GM19467 (cell line): ENCODE data around the gene MYO9B.

Experiments
- ATAC-seq: cut with Tn5 transposase; IDR thresholded peaks from one replicate; pipeline ENCODE4 v1.9.1; 2021; ENCODE audit warnings: mild to moderate bottlenecking, moderate library complexity; ENCODE audit not compliant: unreplicated experiment

The MYO9B gene

DNA sequence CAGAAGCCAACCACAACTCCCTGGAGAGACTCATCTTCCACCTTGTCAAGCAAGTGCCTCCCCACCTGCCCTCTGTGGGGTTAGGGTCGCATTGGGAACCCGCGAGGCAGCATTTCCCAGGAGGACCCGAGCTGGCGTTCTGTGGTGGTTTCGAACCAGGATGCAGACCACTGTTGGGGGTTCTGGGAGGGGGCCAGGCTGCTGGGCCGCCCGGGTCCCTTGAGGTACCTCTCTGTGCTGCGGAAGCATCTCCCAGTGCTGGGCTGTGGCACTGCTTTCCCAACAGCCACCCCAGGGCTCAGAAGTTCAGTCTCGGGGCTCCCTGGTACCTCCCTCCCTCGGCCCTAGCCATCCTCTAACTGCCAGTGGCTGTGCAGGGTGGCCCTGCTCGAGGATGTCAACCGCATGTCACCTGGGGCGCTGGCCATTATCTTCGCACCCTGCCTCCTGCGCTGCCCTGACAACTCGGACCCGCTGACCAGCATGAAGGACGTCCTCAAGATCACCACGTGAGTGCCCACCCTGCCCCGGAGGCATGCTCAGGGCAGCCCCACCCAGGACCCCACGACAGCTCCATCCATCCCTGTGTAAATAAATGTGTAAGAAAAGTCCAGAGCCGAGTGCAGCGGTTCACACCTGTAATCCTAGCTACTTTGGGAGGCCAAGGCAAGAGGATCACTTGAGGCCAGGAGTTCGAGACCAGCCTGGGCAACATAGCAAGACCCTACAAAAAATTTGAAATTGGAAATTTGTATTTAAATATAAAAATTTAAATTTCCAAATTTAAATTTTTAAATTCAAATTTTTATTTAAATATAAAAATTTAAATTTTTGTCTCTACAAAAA is 131.4 kb downstream of the MYO9B start:
- no peak for ATAC-seq

DNA sequence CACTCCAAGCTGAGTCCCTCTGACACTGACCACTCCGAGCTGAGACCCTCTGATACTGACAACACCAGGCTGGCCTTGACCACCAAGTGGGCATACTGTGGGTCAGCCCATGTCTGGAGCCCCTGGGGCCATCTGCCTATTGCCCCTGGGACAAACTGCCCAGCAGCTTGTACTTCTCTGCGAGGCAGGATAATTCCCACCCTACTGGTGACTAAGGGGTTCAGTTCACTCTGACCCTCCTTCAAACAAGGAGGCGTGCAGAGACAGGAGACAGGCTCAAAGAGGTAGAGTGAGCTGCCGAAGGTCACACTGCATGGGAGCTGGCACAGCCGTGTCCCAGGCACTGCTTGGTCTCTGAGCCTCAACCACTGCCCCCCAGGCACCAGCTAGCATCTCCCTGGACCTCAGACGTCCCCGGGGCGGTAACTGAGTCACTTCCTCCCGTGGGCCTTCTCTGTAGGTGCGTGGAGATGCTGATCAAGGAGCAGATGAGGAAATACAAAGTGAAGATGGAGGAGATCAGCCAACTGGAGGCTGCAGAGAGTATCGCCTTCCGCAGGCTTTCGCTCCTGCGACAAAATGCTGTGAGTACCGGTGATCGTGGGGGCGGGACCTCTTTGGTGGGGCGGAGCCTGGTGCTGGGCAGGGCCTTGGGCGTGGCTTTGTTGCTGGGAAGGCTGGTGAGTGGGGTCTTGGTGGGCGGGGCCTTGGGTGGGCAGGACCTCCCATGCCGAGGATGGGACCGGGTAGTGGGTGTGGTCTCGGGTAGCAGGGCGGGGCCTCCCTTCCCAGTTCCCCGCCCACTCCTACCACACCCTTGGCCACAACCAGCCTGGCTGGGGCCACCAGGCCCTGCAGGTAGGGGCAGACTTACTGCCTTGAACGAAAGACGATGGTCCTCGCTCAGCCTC is 133.8 kb downstream of the MYO9B start:
- ATAC-seq = no peak

DNA sequence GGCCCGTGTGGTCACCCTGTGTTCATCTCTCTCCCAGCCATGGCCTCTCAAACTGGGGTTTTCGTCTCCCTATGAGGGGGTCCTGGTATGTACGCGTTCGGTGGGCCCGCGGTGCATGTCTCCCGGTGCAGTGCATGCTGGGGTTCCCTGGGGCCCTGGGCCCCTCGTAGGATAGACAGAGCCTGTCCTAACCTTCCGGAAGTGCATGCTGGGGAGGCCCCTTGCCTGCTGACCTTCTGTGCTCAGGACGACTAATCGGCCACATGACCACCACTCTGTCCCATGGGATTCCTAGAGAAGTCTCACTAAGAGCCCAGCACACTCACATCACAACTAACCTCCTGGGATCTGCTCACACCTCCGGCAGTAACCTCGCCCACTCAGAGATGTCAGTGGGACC is 134.7 kb downstream of the MYO9B start:
- no peak for ATAC-seq

- no peak for ATAC-seq
These were observed 136.2 kb downstream of the MYO9B start for GRCh38 chr19:17211547-17212446.

GRCh38 chr19:17213334-17213733 is 137.8 kb downstream of the MYO9B start:
- no peak for ATAC-seq

DNA sequence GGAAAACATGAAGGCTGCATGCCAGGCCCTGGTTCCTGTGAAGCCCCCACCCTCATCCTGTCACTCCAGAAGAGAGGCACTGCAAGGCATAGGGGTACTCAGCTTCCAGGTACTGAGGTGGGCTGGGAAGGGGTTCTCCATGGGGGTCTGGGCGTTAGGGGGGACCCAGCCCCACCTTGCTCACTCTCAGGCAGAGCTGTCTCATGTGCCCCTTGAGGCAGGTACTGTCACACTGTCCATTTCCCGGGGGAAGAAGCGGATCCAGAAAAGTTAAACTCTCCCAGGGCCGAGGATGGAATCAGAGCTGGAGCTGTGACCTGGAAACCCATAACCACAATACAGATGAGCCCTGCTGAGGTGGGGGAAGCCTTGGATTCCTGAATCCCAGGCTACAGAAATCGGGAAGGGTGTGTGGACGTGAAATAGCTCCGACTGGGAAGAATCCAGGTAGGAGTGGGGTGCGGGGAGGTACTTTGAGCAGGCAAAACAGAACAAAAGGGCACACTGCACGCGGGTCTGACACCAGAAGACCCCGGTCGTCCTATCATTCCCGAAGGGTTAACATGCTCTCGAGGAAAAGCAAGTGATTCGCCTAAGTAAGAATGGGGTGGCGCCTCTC is 139.0 kb downstream of the MYO9B start:
- ATAC-seq = no peak

- peak; percentile 71 for ATAC-seq
These were observed 139.8 kb downstream of the MYO9B start, which contains the start of gene USE1 for GRCh38 chr19:17215127-17215971. TSS of gene USE1 (plus strand) at chr19:17215357. CDS start at chr19:17215406, 49 bp downstream.

DNA sequence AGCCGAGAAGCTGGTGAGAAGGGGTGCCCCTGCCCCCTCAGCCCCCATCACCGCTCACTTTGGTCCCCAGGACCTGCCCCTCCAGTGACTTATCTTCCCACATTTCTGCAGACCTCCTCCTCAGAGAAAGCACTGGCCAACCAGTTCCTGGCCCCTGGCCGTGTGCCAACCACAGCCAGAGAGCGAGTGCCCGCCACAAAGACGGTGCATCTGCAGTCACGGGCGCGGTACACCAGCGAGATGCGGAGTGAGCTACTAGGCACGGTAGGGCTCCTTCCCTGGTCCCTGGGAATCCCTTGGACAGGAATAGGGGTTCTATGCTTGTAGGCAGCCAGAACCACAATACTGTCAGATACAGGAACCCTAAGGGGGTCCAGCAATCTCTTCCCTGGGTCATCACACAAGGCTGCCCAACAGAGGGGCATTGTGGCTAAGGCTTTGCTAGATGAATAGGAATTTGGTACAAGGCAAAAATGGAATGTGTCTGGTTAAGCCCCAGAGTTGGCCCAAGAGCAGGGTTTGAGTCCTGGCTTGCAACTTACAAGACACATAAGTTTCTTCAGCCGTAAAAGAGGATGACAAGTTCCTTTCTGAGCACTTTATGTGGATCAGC is 140.6 kb downstream of the MYO9B start:
- no peak for ATAC-seq

GRCh38 chr19:17219286-17219685 is 143.7 kb downstream of the MYO9B start:
- no peak for ATAC-seq

DNA sequence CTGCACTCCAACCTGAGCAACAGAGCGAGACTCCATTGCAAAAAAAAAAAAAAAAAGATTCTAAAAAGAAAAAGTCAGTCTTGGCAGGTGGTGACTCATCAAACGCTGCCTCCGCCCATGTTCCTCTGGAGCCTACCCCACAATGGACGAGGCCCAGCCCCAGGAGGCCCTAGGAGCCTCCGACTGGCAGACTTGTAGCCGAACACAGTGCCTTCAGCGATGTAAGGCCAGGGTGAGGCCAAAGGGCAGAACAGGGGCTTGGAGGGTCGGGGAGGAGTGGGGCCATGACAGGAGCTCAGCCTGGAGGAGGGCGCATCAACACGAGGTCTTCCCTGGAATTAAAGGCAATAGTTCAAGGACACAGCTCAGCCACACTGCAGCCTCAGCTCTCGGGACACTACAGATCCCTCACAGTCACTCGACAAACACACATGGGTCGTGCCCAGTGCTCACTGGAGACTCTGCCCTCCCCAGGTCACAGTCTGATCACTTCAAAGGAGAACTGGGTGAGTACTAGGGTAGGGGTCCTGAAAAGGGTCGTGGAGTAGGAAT is 144.7 kb downstream of the MYO9B start:
- no peak for ATAC-seq

DNA sequence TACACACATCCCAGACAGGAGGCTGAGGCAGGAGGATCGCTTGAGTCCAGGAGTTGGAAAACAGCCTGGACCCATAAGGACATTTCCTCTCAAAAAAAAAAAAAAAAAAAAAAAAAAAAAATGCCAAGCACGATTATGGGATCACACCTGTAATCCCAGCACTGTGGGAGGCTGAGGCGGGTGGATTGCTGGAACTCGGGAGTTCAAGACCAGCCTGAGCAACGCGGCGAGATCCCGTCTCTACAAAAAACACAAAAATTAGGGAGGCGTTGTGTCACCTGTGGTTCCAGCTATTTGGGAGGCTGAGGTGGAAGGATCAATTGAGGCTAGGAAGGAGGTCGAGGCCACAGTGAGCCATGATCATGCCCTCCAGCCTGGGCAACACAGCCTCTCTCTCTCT is 149.5 kb downstream of the MYO9B start:
- ATAC-seq = no peak

DNA sequence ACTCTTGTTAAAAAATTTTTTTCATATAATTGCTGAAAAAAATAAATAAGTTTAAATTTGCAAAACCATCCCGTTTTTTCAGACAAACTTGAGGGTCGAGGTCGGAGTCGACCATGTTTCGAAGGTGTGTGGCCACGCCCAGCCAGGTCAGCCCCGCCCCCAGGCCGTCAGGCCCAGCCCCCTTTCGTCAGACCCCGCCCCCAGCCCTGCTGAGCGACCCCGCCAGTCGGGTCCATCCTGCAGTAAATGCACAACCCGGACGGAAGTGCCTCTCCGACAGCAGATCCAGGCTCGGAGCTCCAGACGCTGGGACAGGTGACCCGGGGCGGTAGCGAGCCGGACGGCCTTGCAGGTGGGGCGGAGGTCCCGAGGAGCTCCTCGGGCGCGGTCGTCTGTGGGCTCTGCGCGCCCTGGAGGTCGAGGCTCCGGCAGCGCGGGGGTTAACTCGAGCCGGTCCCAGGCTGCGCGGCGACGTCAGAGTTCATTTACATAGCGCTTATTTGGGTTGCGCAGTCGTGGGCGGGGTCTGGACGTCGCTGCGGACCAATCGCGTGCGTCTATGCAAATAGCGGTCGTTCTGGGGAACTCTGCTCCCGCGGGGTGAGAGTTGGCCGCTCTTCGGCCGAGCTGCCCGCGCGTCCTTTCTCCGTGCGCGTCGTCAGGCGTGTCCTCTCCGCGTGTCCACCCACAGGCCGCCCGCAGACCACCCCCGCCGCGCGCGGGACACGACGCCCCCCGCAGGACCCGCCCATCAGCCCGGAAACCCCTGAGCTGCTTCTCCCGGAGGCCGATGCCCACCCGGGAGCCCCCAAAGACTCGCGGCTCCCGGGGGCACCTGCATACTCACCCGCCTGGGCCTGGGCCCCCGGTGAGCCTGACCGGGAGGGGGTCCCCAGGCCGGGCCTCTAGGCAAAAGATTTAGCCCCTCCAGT is 150.7 kb downstream of the MYO9B start, which contains the start of gene OCEL1:
OCEL1 (plus strand) TSS at position 225 of the 932 bp plus-strand sequence; CDS start at position 247, 22 bp downstream.
- ATAC-seq = peak; percentile 79

DNA sequence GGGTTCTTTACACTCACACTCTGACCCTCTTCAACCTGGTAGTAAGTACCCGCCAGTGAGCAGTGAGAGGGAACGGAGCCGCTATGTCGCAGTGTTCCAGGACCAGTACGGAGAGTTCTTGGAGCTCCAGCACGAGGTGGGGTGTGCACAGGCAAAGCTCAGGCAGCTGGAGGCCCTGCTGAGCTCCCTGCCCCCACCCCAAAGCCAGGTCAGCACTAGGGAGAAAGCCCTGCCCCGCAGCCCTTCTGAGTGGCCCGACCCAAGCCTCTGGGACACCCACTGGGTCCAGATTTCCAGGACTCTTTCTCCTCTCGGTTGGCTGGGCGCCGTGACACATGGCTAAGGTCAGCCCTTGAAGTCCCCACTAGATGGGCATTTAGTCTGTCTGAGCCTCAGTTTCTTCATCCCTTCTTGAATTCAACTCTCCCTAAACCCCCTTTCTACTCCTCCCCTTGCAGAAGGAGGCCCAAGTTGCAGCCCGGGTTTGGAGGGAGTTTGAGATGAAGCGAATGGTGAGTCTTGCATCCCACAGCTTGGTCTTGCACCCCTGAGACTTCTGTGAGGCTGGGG is 152.3 kb downstream of the MYO9B start:
- ATAC-seq = no peak

DNA sequence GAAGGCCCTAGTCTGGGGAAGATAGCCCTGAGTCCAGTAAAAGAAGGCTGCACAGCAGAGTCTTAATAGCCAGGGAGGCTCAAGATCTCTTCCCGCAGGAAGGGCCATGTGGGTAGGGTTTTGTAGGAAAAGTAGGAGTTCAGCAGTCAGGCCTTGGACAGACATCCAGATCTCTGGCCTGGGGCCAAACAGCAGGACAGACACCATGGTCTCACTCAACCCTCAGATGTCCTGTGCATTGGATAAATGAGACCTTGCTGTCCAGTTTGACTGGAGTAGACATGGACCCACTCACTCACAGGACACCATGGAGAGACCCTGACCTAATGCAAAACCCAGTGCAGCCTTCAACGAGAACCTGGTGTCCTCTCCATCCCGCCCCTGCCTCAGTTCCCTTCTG is 154.3 kb downstream of the MYO9B start:
- ATAC-seq = no peak

DNA sequence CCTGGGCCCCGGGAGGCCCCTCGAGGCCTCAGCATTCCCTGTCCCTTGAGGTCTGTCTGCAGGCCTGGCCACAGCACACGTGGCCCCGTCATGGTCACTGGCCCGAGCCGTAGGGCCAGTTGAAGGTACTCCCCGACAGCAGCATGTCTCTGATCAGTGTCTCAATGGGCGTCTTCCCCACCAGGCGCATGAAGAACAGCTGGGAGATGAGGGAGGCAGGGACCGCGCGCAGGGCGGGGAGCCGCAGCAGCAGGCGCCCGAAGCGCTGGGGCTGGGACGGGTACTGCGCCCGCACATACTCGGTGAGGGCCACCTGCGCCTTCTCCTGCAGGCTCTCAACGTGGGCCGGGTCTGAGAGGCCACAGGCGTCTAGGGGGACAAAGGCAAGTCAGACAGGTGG is 156.7 kb downstream of the MYO9B start:
- ATAC-seq = no peak

GRCh38 chr19:17234911-17235299 is 159.3 kb downstream of the MYO9B start:
- peak; percentile 31 for ATAC-seq

DNA sequence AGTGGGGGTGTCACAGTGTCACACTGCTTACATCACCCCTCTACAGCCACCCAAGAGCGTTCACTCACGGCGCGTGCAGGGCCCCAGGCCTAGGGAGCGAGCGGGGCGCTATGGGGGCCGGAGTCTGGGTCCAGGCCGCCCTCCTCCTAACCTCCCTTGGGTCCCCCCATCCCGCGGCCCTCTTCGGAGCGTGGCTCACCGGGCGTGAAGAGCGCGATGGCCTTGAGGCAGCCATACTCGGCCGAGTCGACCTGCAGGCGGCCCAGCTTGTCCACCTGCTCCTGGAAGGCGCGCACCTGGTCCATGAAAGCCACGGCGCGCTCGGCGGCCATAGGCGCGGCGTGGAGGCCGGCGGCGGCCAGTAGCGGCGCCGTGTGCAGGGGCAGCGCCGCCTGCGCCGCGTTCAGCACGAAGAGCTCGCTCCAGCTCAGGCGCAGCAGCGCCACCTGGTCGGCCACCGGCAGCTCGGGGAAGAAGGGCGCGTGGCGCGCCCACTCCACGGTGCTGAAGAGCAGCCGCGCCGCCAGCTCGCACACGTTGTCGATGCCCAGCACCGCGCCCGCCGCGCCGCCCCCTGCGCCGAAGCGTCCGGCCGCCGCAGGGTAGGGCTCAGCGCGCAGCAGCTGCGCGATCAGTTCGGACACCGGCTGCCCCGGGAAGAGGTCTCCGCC is 159.9 kb downstream of the MYO9B start:
- ATAC-seq = peak; percentile 51
